Activated naive CD4-positive, alpha-beta T cell treated with anti-CD3 and anti-CD28 coated beads, Interleukin-2, amount 50 U/mL, for 16 hours (primary cell): ENCODE data around the gene RFFL.
A peak's percentile ranks its signal among the peaks of the same experiment; 100 is the strongest.
"Not testable (repeated sequence)": the region's sequence is repeated elsewhere in the genome, so short reads cannot be mapped to it uniquely, and the experiment has no call there.

Experiments used
- DNase-seq: peaks from one replicate; pipeline ENCODE4 v3.0.0-alpha.2; 2020

Gene RFFL

DNA sequence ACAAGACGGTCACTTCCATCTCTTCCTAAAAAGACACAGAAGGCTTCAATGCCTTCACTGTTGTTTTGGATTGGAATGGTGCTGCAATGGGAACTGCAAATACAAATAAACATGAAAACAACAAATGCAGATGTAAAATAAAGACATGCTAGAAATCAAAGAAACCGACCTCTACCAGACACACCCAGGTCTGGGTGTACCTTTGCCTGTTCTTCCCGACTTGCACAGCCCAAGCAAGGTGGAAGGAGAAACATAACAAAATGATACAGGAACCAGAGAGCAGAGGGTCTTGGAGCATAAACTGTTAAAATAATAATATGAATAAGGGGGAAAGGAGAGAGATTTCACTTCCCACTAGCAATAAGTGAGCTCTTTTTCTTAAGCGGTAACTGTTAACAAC lies 17.3 kb downstream of the RFFL start:
- DNase-seq: no peak

DNA sequence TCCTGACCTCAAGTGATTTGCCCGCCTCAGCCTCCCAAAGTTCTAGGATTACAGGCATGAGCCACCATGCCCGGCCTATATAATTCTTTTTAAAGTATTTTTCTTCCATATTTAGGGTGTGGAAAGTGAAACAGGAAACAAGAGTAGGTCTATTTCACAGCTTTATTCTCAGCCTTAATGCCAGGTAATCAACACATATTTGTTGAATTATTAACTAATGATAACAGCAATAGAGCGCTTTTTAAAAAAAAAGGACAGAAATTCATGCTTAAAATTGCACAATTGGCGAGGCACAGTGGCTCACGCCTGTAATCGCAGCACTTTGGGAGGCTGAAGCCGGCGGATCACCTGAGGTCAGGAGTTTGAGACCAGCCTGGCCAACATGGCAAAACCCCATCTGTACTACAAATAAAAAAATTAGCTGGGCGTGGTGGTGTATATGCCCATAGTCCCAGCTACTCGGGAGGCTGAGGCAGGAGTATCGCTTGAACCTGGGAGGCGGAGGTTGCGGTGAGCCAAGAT lies 18.0 kb downstream of the RFFL start:
- DNase-seq: not testable (repeated sequence)

DNA sequence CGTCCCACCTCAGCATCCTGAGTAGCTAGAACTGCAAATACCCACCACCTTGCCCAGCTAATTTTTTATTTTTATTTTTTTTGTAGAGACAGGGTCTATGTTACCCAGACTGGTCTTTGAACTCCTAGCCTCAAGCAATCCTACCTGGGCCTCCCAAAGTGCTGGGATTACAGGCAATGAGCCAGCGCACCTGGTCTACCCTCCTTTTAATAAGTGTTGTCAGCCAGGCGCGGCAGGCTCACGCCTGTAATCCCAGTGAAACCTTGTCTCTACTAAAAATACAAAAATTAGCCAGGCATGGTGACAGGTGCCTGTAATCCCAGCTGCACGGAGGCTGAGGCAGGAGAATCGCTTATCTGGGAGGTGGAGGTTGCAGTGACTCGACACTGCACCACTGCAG lies 19.3 kb downstream of the RFFL start:
- DNase-seq: no peak

DNA sequence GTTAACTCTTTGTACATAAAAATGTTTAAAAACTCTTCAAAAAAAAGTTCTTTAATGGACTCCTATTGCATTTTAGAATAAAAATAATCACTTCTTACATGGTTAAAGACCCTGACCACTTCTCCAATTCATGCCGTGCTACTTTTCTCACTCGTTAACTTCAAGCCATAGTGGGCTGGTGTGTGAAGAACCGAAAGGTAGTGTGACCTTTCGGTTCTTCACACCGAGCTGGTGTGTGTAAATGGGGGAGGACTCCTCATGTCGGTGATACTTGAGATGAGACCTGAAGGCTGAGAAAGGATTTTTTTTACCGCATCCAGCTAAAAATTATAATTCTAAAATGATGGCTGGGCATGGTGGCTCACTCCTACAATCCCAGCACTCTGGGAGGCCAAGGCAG lies 22.1 kb downstream of the RFFL start:
- DNase-seq: no peak

DNA sequence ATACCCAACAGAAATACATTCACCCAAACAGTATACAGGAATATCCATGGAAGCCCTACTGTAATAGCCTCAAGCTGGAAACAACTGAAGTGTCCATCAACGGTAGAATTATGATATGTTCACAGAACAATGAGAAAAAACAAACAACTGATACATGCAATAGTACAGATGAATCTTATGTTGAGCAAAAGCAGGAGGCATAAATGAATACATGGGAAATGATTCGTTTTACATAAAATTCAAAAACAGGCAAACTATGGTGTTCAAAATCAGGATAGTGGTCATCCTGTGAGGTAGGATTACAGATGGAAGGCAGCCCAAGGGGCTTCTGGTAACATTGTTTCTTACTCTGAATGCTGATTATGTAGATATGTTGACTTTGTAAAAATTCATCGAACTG lies 25.1 kb downstream of the RFFL start:
- DNase-seq: no peak

DNA sequence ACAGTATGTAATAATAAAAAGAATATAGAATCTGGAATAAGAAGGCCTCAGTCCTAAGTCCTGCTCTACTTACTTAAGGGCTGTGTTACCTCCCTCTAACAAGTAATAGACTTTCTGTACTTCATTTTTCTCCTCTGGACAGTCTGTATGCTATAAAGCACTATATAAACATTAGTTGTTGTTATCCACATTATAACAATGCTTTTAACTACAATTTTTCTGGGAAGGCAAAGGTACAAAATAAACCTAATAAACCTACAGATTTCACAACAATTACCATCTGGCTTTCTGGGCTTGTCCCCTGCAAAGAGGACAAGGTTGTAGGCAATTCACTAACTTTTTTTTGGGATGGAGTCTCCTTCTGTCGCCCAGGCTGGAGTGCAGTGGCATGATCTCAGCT lies 32.7 kb downstream of the RFFL start:
- no peak for DNase-seq

DNA sequence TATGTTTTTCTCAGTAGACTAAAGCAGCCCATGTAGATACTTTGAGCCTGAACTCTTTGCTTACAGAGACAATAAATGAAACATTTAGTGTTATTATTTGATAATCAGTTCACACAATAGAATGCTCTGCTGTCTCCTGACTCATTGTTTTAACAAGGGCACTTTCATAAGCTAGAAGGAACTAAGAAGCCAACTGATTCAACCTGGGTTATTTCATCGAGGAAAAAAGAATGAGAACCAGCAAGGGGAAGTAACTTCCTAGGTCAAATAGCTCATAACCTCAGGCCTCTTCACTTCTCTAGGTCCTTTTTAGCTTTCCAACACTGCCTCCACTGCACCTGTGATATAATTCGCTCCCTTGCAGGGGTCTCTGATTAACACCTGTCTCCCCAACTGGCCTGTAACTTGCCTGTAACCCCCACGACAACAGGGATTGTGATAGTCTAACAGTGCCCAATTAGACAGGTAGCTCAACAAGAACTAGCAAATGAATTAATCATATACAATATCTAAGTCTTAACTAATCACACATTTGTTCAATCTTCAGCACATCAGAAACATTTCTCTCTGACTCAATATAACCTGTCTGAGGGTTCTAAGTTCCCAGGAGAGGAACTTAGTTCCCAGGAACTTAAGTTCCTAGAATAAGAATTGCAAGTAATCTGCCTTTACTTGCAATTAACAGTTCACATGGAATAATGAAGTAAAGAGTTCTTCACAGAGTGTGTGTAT lies 34.8 kb downstream of the RFFL start:
- no peak for DNase-seq

DNA sequence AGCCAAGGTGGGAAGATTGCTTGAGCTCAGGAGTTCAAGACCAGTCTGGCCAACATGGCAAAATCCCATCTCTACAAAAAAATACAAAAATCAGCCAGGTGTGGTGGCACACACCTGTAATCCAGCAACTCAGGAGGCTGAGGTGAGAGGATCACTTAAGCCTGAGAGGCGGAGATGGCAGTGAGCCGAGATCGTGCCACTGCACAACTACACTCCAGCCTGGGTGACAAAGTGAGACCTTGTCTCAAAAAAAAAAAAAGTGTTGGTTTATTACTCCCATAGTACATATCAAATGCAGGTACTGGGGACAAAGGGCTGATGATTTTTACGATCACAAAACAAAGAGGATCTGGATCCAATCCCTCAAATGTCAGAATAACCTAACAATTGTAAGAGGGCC lies 35.4 kb downstream of the RFFL start:
- not testable (repeated sequence) for DNase-seq

DNA sequence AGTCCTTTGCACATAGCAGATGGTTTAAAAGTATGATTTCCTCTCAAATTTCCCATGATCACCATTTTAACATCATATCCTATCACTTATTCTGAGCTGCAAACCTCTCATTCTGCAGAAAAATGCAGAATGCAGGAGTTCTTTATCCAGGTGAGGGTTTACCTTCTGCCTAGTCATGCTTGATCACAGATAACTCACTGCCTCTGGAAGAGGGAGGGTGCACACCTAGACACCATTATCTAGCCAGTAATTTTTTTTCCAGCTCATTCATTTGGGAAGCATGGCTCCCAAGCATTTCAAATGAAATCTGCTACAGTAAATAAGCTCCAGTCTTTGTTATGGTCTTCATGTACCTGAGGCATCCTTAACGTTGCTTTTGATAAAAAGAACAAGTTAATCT lies 38.0 kb downstream of the RFFL start:
- DNase-seq: no peak

DNA sequence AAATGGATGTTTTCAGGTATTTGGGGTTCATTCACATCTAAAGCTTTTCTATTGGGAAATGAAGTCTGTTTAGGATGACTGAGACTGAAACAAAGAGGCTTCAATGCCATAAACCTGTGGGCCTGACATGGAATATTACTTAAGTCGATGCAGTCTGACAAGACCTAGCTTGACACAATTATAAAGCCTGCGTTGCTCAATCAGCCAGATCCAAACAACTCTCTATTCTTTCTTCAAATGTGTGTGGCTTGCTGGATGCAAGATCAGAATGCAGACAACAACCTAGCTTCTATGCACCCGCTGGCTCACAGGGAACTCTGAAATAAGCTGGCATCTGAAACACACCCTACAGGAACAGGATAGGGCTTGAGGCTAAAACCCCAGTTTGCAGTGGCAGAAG lies 40.0 kb downstream of the RFFL start:
- no peak for DNase-seq

DNA sequence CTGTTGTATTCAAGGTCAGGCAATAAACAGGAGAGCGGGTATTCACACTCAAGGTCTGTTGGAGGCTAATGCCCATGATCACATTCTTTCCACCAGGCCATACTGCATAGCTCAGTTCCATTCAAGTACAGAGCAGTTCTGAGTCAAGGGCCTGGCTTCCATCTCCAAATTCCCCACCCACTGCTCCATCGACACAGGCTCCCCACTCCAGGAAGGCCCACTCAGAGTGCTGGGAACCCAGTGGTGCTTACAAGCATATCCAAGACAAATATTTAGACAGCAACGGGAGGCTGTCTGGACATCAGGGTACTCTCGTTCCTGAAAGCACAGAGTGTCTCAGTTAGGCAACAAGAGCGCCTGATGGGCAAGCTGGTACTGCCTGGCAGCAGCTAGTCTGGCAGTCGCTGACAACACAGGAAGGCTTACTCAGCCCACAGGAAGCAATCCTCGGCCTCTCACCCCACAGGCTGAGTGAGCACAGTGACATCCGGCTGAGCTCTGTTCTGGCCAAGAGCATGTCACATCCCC lies 40.9 kb downstream of the RFFL start:
- peak; percentile 62 for DNase-seq

DNA sequence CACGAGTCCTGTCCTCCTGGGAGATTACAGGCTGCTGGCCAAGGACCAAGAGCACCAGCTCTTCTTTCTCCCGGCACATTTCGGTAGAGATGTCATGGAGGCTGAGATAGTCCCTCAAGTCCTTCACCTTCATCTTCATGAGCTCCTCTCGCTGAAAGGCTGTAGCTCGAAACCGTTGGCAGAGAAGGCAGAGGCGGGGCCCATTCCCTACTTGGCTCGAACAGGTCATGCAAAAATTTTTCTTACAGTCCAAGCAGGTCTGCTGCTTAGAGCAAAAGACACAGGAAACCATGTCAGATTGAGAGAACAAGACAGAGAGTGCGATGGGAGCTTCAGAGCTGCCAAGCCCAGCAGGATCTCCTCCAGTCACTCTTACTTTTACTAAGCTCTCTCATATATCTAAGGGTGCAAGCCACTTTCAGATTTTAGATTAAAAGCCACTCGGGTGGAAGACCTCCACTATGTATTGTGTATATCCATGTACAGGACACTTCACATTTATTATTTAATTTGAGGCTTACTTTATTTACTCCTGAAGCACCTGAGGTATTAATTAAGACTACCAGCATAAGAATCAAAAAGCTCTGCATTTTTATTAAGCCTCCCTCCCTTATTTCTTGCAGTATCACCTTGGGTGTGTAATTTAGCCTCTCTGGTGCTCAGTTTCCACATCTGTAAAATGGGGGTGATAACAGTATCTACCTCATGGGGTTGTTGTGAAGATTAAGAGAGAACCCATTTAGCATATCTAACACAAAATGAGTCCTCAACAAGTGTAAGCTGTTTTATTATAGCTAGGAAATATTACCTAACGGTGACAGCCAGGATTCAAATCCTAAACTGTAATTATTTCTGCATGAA lies 41.8 kb downstream of the RFFL start:
- no peak for DNase-seq

DNA sequence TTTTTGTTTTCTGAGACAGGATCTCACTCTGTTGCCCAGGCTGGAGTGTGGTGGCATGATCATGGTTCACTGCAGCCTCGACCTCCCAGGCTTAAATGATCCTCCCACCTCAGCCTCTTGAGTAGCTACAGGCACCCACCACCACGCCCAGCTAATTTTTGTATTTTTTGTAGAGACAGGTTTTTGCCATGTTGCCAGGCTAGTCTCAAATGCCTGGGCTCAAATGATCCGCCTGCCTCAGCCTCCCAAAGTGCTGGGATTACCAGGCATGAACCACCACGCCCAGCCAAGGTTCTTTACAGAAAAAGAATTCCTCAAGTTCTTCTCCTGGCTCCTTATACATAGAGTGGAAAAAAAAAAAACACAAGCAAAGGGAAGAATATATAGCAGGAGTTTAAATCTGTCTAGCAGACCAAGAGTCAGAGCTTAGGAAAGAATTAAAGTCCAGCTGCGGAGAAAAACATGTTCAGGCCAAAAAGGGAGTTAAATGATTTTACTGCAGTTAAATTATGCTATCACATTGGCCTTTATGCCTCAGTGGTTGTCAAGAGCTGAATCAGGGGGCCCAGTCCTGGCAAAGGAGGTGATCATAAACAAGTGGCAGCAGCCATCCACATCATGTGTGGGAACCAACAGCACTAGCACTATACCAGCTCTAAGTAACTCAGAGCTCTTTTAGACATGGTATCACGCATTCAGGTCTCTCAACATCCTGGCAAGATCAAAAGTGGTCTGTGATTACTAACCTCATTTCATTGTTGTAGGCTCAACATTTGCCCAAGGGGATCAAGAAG lies 43.9 kb downstream of the RFFL start:
- DNase-seq: no peak

DNA sequence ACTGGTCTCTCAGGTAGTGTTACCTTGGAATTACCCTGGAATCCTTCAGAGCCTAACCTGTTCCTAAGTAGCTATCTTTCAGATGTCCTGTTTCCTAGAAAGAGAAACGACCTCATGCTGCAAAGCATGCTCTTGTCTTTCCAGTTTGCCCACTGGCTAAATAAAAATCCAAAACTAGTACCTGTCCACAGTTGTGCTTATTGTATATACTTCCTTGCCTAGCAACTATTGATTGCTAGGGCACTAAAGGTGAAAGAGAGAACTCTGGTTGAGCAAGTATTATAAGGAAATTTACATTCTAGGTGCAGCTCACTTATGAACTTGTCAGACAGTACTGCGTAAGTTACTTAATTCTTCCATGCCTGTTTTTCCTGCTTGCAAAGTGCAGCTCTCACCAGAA lies 44.7 kb downstream of the RFFL start:
- DNase-seq: no peak

DNA sequence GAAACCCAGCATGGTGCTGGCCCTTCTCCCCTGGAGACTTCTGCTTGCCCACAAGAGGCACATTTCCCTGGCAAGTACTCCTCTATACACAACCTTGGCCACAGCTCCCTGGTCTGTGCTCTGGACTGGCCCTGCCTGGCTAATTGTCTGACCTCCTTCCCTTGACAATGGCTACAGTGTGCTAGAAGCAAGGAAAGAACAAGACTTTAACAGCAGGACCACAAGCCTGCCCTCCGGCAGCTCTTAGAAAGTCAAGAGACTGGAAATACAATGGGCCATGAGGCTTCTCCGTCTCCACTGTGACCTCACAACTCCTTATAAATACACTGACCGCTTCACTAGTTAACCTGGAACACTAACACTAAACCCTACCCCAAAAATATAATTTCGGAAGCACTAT lies 46.5 kb downstream of the RFFL start:
- DNase-seq: no peak

DNA sequence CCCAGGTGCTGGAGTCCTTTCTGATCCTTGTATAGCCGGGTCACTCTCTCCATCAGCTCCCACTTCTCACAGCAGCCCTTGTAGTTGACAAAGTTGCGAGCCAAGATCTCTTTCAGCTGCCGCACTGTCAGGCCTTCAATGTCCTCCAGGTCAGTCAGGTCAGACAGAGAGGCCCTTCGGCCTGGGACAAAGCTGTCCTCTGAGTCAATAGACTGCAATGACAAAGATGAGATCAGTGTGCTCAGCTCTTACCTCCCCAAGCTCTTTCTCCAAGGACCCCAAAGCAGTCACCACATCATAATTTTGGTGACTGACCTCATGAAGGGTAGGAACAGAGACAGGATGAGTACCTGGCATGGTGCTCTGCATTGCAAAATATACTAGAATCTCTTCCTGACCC lies 47.1 kb downstream of the RFFL start:
- no peak for DNase-seq

DNA sequence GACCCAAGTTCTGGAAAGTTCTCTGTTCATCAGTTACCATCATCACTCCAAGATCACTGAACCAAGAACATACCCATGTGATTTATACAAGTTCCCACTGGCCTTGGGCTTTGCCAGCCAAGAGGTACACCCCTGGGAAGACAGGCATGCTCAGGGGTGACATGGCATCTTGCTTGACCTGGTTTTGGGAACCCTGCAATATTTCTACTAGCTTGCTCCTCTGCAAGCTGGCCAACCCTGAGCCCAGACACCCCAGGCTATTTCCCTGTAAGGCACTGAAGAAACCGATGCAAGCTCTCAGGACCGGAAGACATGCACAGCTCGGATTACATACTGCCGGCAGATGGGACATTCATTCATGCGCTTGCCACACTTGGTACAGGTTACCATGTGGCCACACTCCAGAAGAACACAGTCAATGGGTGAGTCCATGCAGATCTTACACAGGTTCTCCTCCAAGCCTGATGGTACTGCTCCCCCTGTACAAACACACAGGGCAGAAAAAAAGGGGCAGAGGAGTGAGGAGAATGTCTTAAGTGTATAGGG lies 51.8 kb downstream of the RFFL start:
- no peak for DNase-seq

DNA sequence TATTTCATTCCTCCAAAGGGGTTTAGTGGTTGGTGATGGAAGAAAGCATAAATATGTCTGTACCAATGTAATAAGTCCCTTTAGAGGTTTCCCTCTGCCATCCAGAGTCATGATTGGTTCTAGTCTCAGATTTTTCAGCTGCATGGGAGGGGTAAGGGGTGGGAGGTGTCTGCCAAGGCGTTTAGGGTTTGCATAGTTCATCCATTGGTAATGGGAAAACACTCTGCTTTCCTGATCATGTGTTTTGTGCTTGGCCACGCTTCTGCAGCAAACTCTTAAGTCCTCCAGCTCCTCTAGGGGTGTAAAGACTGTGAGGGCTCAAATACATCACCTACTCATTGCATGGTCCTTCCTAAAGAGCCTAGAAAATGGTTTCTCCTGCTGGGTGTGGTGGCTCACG lies 53.4 kb downstream of the RFFL start:
- DNase-seq: no peak

DNA sequence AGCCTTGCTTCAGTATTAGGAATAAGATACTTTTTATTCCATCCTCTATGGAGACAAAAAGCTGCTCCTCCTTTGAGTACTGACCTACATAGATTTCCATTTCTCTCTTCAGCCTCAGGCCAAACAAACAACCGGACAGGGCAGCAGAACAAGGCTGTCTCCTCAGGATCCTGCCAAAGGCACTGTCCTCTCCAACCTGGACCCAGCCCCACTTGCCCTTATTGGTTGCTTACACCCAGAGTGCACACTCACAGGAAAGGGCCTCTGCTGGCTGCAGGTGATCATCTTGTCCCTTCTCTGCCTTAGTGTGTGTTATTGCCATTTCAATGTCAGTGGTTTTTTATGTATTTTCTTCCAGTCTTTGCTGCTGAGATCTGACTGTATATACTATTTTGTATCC lies 56.5 kb downstream of the RFFL start:
- no peak for DNase-seq

DNA sequence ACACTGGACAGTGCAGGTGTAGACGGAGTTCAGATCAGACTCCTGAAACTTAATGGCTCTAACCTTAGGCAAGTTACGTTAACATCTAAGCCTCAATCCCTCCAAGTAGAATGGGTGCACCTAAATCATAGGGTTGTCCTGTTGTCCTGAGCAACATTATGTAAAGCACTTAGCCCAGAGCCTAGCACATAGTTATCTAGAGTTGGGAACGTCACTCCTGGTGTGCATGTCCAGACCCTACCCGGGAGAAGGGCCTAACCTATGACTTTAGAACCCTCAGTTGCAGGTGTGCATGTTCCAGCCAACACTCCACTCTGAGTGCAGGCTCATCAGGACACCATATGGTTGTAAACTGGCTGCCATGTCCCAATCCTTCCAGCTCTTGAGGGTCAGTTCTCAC lies 57.2 kb downstream of the RFFL start:
- no peak for DNase-seq

DNA sequence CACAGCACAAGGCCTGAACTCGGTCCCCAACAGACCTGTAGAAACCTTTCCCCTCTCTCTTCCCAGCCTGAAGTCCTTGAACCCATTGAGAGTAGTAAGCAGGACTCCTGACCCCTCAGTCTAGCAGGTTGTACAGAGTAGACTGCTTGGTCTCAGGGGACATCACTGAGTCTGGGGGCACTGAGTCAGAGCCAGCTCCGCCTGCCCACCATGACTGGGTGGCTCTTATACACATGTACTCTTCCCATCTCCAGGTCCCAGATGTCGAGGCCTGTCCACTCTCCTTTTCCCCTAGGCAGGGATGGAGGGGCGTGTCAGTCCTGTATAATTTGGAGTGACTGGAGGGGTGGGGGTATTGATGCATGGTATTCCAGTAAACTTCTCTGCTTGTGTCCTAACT lies 59.7 kb downstream of the RFFL start:
- no peak for DNase-seq

DNA sequence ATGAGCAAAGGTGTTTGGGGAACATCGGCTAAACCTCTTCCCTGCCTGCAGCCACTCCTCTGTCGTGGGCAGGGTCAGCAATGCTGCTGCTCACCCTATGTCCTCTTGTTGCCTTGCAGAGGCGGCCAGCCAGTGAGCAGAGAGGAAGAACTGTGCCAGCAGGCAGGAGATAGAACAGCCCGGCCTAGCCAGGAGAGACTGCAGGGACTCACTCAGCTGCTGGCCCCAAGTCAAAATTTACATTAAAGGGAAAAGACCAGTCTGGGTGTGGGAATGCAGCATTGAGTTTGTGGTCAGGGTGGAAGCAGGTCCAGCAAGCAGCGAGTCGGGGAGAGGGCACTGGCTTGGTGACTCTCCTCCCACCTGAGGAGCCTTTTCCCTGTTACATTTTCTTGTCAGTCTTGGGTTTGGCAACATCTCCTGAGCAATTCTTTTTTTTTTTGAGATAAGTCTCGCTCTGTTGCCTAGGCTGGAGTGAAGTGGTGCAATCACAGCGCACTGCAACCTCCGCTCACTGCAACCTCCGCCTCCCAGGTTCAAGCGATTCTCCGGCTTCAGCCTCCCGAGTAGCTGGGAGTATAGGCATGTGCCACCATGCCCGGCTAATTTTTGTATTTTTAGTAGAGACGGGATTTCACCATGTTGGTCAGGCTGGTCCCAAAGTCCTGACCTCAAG lies 60.5 kb downstream of the RFFL start:
- no peak for DNase-seq
